ENCODE measurements around the gene SRD5A1.

Gene SRD5A1

DNA sequence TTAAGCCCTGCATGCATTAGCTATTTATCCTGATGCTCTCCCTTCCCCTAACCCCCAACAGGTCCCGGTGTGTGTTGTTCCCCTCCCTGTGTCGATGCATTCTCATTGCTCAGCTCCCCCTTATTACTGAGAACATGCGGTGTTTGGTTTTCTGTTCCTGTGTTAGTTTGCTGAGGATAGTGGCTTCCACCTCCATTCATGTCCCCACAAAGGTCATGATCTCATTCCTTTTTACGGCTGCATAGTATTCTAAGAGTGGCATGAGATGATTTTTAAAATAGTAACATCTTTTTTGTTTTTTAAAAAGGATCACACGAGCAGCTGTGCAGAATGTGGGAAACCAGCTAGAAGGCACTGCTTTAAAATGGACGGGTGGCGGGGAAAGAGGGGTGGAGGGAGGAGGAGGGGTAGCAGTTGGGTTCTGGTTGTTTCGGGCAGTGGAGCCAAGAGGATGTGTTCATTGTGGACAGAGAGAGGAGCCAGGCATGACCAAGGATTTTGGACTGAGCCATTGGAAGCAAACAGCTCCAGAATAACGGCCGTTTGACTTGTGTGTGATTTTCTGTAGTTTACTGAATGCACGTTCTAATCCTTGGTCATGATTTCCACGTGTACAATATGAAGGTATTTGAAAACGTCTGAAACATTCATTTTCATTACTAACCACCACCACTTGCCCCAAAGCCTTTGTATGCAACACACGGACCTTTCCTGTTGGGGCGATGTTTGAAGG lies 78.3 kb downstream of the SRD5A1 start:
- DNase-seq (ENCODE audit: low spot score), result no peak
- Histone ChIP-seq H3K23ac (ENCODE audit: low read depth, low read length, poor library complexity) (no peak overlapping the region), H3K27me3 (ENCODE audit: control insufficient read depth in 3 of 3, insufficient read depth in 3 of 3, low read depth in 1 of 3, low read length in 3 of 3) (peaks cover 0 to 2% (median 0%) of the 10 kb centered on the region in 3 experiments), H3K36me3 (replicated peaks in 1 of 2; ENCODE audit: control insufficient read depth in 2 of 2, insufficient read depth in 2 of 2, low read length in 2 of 2) (peaks cover 2 to 16% of the 10 kb centered on the region in 2 donors), H3K4me3 (ENCODE audit: low read length in 2 of 2) (peak overlapping the region; percentile 67 to 97), H4K8ac (ENCODE audit: low read depth, low read length) (no peak overlapping the region), H3K27ac (replicated peaks; ENCODE audit: low read length) (peak overlapping the region; percentile 98), H3K4ac (ENCODE audit: low read length) (no peak overlapping the region), H3K4me2 (ENCODE audit: insufficient read depth, low read length, poor library complexity, severe bottlenecking) (peak overlapping the region; percentile 92), H2AK5ac (ENCODE audit: low read depth, low read length) (no peak overlapping the region), H2BK15ac (ENCODE audit: low read length) (no peak overlapping the region), H2BK120ac (ENCODE audit: low read depth, low read length) (no peak overlapping the region), H3K14ac (ENCODE audit: low read length) (no peak overlapping the region), H3K9me3 (replicated peaks in 1 of 2; ENCODE audit: control insufficient read depth in 2 of 2, insufficient read depth in 1 of 2, low read depth in 1 of 2, low read length in 2 of 2) (no peaks in the 10 kb centered on the region), H2BK12ac (ENCODE audit: low read length) (no peak overlapping the region), H3K4me1 (ENCODE audit: control insufficient read depth in 2 of 2, insufficient read depth in 1 of 2, low read depth in 1 of 2, low read length in 2 of 2) (peaks cover 12 to 22% of the 10 kb centered on the region in 2 donors), H3K79me1 (ENCODE audit: low read depth, low read length) (peaks cover 5% of the 10 kb centered on the region), H3K9ac (ENCODE audit: low read depth, low read length, poor library complexity) (no peak overlapping the region), H2AFZ (ENCODE audit: low read length) (peak overlapping the region; percentile 97), H2BK5ac (ENCODE audit: low read length) (peak overlapping the region; percentile 83), H4K91ac (ENCODE audit: low read depth, low read length, poor library complexity) (no peak overlapping the region), H3K18ac (ENCODE audit: low read length) (no peak overlapping the region)
- WGBS, 2 donors (ENCODE audit: extremely low coverage in 2 of 2, insufficient read length in 2 of 2, insufficient replicate concordance in 1 of 2), result no CpG with 5 or more reads among the region's 15 CpGs

DNA sequence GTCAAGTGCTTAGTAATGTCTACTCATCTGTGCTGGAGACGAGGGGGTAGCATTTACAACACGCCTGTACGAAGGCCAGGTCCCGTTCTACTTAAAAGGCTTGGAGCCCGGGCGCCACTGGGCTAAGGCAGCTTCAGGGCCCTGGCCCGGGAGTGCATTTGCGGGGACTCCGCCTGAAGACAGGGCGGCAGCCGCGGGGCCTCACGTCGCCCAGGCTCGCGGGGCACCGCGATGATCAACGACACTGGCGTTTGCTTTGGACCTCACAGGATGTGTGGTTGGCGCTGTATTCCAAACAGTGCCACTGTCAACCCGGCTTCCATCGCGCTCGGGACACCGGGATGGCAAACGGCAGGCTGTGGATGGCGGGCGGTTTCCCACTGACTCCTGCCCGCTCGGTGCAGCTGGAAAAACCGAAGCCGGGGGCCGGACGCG lies 78.9 kb downstream of the SRD5A1 start:
- DNase-seq (ENCODE audit: low spot score), result peak; percentile 51
- Histone ChIP-seq H3K4ac (ENCODE audit: low read length) (peak overlapping the region; percentile 19), H2BK120ac (ENCODE audit: low read depth, low read length) (no peak overlapping the region), H3K79me1 (ENCODE audit: low read depth, low read length) (peaks cover 6% of the 10 kb centered on the region), H3K18ac (ENCODE audit: low read length) (peak overlapping the region; percentile 95), H2BK15ac (ENCODE audit: low read length) (peak overlapping the region; percentile 46), H3K14ac (ENCODE audit: low read length) (no peak overlapping the region), H4K8ac (ENCODE audit: low read depth, low read length) (no peak overlapping the region), H2BK5ac (ENCODE audit: low read length) (peak overlapping the region; percentile 83), H3K4me2 (ENCODE audit: insufficient read depth, low read length, poor library complexity, severe bottlenecking) (peak overlapping the region; percentile 92), H3K23ac (ENCODE audit: low read depth, low read length, poor library complexity) (peak overlapping the region; percentile 90), H2AK5ac (ENCODE audit: low read depth, low read length) (no peak overlapping the region), H3K4me1 (ENCODE audit: control insufficient read depth in 2 of 2, insufficient read depth in 1 of 2, low read depth in 1 of 2, low read length in 2 of 2) (peaks cover 15 to 23% of the 10 kb centered on the region in 2 donors), H3K36me3 (replicated peaks in 1 of 2; ENCODE audit: control insufficient read depth in 2 of 2, insufficient read depth in 2 of 2, low read length in 2 of 2) (peaks cover 2 to 22% of the 10 kb centered on the region in 2 donors), H3K9me3 (replicated peaks in 1 of 2; ENCODE audit: control insufficient read depth in 2 of 2, insufficient read depth in 1 of 2, low read depth in 1 of 2, low read length in 2 of 2) (no peaks in the 10 kb centered on the region), H4K91ac (ENCODE audit: low read depth, low read length, poor library complexity) (no peak overlapping the region), H3K27ac (replicated peaks; ENCODE audit: low read length) (peak overlapping the region; percentile 98), H2BK12ac (ENCODE audit: low read length) (no peak overlapping the region), H3K9ac (ENCODE audit: low read depth, low read length, poor library complexity) (peak overlapping the region; percentile 89), H2AFZ (ENCODE audit: low read length) (peak overlapping the region; percentile 97), H3K4me3 (ENCODE audit: low read length in 2 of 2) (peak overlapping the region; percentile 67 to 97), H3K27me3 (ENCODE audit: control insufficient read depth in 3 of 3, insufficient read depth in 3 of 3, low read depth in 1 of 3, low read length in 3 of 3) (peaks cover 0 to 2% (median 0%) of the 10 kb centered on the region in 3 experiments)
- no CpG with 5 or more reads among the region's 36 CpGs for WGBS, 2 donors (ENCODE audit: extremely low coverage in 2 of 2, insufficient read length in 2 of 2, insufficient replicate concordance in 1 of 2)

DNA sequence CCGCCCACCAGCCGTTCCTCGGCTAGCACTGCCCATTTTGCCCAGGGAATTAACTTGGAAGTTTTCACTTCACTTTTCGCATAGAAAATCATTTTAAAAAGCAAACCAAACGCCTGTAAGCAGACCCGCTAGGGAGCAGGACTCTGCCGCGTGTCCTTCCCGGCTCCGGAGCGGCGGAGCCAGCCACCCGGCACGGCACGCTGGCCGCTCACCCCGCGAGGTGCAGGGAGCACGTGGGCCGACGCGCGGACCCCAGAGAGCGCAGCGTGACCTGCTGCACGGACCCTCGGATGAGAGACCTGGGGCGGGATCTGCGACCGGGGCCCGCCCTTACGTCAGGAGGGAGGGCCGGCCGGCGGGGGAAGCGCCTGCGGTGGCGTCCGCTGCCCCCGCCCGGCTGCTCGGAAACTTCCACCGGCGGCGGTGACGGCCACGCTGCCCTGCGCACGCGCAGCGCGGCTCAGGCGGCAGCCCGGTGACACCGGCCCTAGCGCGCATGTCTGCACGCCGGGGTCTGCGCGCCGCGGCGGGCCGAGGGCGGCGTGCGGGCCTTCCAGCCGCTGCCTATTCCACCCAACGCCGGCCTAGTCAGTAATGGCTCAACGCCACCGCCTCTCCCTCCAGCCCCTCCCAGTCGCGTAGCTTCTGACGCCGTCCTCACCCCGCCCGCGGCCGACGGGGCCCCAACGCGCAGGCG lies 79.5 kb downstream of the SRD5A1 start:
- peak overlapping the region; percentile 19 for H3K4ac ChIP-seq (ENCODE audit: low read length)
- peak overlapping the region; percentile 98 for H3K27ac ChIP-seq (replicated peaks; ENCODE audit: low read length)
- H2BK12ac ChIP-seq (ENCODE audit: low read length), result no peak overlapping the region
- WGBS, 2 donors (ENCODE audit: extremely low coverage in 2 of 2, insufficient read length in 2 of 2, insufficient replicate concordance in 1 of 2), result no CpG with 5 or more reads among the region's 85 CpGs
- H2BK5ac ChIP-seq (ENCODE audit: low read length), result peak overlapping the region; percentile 83
- H3K9me3 ChIP-seq (replicated peaks in 1 of 2; ENCODE audit: control insufficient read depth in 2 of 2, insufficient read depth in 1 of 2, low read depth in 1 of 2, low read length in 2 of 2), result no peaks in the 10 kb centered on the region
- peak overlapping the region; percentile 95 for H3K18ac ChIP-seq (ENCODE audit: low read length)
- peak overlapping the region; percentile 92 for H3K4me2 ChIP-seq (ENCODE audit: insufficient read depth, low read length, poor library complexity, severe bottlenecking)
- H4K91ac ChIP-seq (ENCODE audit: low read depth, low read length, poor library complexity), result no peak overlapping the region
- H2BK120ac ChIP-seq (ENCODE audit: low read depth, low read length), result no peak overlapping the region
- peak overlapping the region; percentile 46 for H2BK15ac ChIP-seq (ENCODE audit: low read length)
- peaks cover 8% of the 10 kb centered on the region for H3K79me1 ChIP-seq (ENCODE audit: low read depth, low read length)
- peak overlapping the region; percentile 89 for H3K9ac ChIP-seq (ENCODE audit: low read depth, low read length, poor library complexity)
- peaks cover 2 to 27% of the 10 kb centered on the region in 2 donors for H3K36me3 ChIP-seq (replicated peaks in 1 of 2; ENCODE audit: control insufficient read depth in 2 of 2, insufficient read depth in 2 of 2, low read length in 2 of 2)
- H3K4me3 ChIP-seq (ENCODE audit: low read length in 2 of 2), result peak overlapping the region; percentile 67 to 97
- no peak overlapping the region for H3K14ac ChIP-seq (ENCODE audit: low read length)
- peaks cover 0 to 2% (median 0%) of the 10 kb centered on the region in 3 experiments for H3K27me3 ChIP-seq (ENCODE audit: control insufficient read depth in 3 of 3, insufficient read depth in 3 of 3, low read depth in 1 of 3, low read length in 3 of 3)
- H4K8ac ChIP-seq (ENCODE audit: low read depth, low read length), result no peak overlapping the region
- H2AK5ac ChIP-seq (ENCODE audit: low read depth, low read length), result no peak overlapping the region
- peaks cover 15 to 23% of the 10 kb centered on the region in 2 donors for H3K4me1 ChIP-seq (ENCODE audit: control insufficient read depth in 2 of 2, insufficient read depth in 1 of 2, low read depth in 1 of 2, low read length in 2 of 2)
- peak overlapping the region; percentile 90 for H3K23ac ChIP-seq (ENCODE audit: low read depth, low read length, poor library complexity)
- H2AFZ ChIP-seq (ENCODE audit: low read length), result peak overlapping the region; percentile 97
- DNase-seq (ENCODE audit: low spot score), result peak; percentile 96
